ENCODE data around the gene GGCX.

DNA sequence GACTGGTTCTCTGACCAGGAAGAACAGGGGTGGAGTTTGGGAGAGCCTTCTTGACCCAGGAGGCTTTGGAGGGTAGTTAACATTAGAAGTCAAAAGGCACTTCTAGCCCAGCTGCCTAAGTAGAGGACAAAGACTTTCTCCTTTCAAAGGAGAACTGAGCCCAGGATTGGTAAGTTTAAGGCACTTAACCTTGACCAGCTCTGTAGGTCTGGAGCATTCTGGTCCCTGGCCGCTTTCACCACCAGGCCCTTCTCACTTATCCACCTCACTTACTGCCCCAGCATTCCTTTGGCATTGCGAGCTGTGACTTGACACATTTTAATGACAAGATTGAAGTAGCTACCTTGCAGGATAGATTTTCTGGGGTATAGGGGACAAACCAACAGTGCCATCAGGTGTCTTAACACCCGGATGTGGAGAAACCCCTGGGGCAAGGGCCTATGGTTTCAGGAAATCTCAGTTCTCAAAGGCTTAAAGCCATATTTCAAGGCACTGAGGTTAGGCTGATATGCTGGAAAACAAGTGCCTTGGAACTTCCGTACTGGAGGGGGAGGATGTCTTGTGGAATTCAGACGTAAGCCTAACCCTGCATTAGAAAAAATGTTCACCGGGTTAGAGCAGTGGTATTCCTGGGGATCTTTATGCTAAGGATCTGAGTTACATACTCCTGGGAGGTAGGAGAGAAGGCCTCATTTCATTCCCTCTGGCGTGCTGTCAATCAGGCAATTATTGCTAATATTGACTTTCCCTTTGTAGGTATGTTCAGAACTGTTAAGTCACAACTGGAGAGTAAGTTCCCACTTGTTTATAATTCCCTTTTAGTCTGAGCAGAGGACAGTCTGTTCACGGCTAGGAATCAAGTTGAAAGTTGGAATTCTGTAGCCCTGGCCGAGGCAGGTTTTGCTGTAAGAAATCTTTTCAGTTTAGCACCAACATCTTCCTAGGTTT, 46.2 kb upstream of the GGCX start:
- no peak for TF ChIP-seq ELF4 (IDR thresholded peaks at IDR 0.05)
- TF ChIP-seq FOXA1 (IDR thresholded peaks at IDR 0.05): no peak
- TF ChIP-seq CTBP1 (IDR thresholded peaks at IDR 0.05; ENCODE audit: borderline replicate concordance): no peak
- TF ChIP-seq ZNF384 (IDR thresholded peaks at IDR 0.05): no peak
- no peak for TF ChIP-seq FOXM1 (IDR thresholded peaks at IDR 0.05; ENCODE audit: borderline replicate concordance)
- no peak for TF ChIP-seq FOXK2 (IDR thresholded peaks at IDR 0.05)
- TF ChIP-seq ARNT (IDR thresholded peaks at IDR 0.05): no peak
- TF ChIP-seq SUZ12 (IDR thresholded peaks at IDR 0.05): no peak
- TF ChIP-seq TARDBP (IDR thresholded peaks at IDR 0.05): no peak
- TF ChIP-seq SP1 (IDR thresholded peaks at IDR 0.05): no peak
- TF ChIP-seq BHLHE40 (IDR thresholded peaks at IDR 0.05; ENCODE audit: borderline replicate concordance): no peak
- TF ChIP-seq NFRKB (IDR thresholded peaks at IDR 0.05): no peak
- TF ChIP-seq L3MBTL2 (conservative IDR thresholded peaks at IDR 0.05): no peak
- TF ChIP-seq, protein P1, sequence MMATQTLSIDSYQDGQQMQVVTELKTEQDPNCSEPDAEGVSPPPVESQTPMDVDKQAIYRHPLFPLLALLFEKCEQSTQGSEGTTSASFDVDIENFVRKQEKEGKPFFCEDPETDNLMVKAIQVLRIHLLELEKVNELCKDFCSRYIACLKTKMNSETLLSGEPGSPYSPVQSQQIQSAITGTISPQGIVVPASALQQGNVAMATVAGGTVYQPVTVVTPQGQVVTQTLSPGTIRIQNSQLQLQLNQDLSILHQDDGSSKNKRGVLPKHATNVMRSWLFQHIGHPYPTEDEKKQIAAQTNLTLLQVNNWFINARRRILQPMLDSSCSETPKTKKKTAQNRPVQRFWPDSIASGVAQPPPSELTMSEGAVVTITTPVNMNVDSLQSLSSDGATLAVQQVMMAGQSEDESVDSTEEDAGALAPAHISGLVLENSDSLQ (IDR thresholded peaks at IDR 0.05): no peak

Data from HEK293T (cell line).